CD14-positive monocyte (primary cell): ENCODE measurements around the gene SORBS1. TPM values are rescaled to one million over a fixed set of nuclear protein-coding genes. Genes with fewer than 3 reads are reported as not detected.

Experiments
- DNase-seq, 3 donors: peaks; one replicate each; pipeline ENCODE4 v3.0.0-alpha.2; 2011 to 2022
- H2AFZ ChIP-seq: 2 replicates; pipeline ENCODE4 v1.6.0; 2012; ENCODE audit warnings: mild to moderate bottlenecking, low read depth, low read length, inconsistent platforms; ENCODE audit not compliant: insufficient read depth, poor library complexity, severe bottlenecking
- H3K27ac ChIP-seq, 2 donors: 1 replicate in 1 of 2; 2 replicates in 1 of 2; pipeline ENCODE4 v1.5.1; 2012 to 2013; ENCODE audit warnings: low read length in 2 of 2, control low read depth in 1 of 2, inconsistent platforms in 1 of 2, low read depth in 1 of 2, mild to moderate bottlenecking in 1 of 2
- H3K27me3 ChIP-seq, 2 donors: one replicate each; pipeline versions ENCODE4 v1.6.0 to v1.6.1; 2011 to 2013; ENCODE audit warnings: low read length in 2 of 2; ENCODE audit not compliant: control insufficient read depth in 2 of 2, insufficient read depth in 2 of 2
- H3K36me3 ChIP-seq, 2 donors: replicated peaks in 1 of 2; 1 replicate in 1 of 2; 2 replicates in 1 of 2; pipeline versions ENCODE4 v1.5.1 to v1.6.1; 2012 to 2013; ENCODE audit warnings: low read length in 2 of 2, control low read depth in 1 of 2, inconsistent platforms in 1 of 2, mild to moderate bottlenecking in 1 of 2; ENCODE audit not compliant: insufficient read depth in 2 of 2, control insufficient read depth in 1 of 2
- H3K4me1 ChIP-seq, 2 donors: 1 replicate in 1 of 2; 2 replicates in 1 of 2; pipeline versions ENCODE4 v1.5.1 to v1.6.1; 2012 to 2013; ENCODE audit warnings: low read length in 2 of 2, control low read depth in 1 of 2, inconsistent platforms in 1 of 2, mild to moderate bottlenecking in 1 of 2, moderate library complexity in 1 of 2; ENCODE audit not compliant: insufficient read depth in 2 of 2, control insufficient read depth in 1 of 2
- H3K4me2 ChIP-seq: replicated peaks from 2 replicates; pipeline ENCODE3; 2012; ENCODE audit warnings: low read length, moderate library complexity, mild to moderate bottlenecking; ENCODE audit not compliant: poor library complexity, severe bottlenecking; ENCODE audit errors: extremely low read depth
- H3K4me3 ChIP-seq, 3 experiments: fragments of 200-600 bp in 1 of 3; sonication (generic) in 1 of 3; replicated peaks in 1 of 3; 1 replicate in 2 of 3; 2 replicates in 1 of 3; pipeline ENCODE4 v1.5.1; 2011 to 2013; ENCODE audit warnings: low read length in 3 of 3, mild to moderate bottlenecking in 3 of 3, control low read depth in 2 of 3, low read depth in 2 of 3, inconsistent platforms in 1 of 3, moderate library complexity in 1 of 3
- H3K79me2 ChIP-seq: 2 replicates; pipeline ENCODE4 v1.6.0; 2012; ENCODE audit warnings: mild to moderate bottlenecking, control low read depth, inconsistent platforms, low read length, moderate library complexity; ENCODE audit not compliant: insufficient read depth
- H3K9ac ChIP-seq: 2 replicates; pipeline ENCODE4 v1.6.0; 2017; ENCODE audit warnings: low read length, mild to moderate bottlenecking; ENCODE audit not compliant: insufficient read depth, poor library complexity, severe bottlenecking
- H3K9me3 ChIP-seq, 2 donors: replicated peaks in 1 of 2; 1 replicate in 1 of 2; 2 replicates in 1 of 2; pipeline versions ENCODE4 v1.5.1 to v1.6.1; 2012 to 2013; ENCODE audit warnings: low read length in 2 of 2, control low read depth in 1 of 2; ENCODE audit not compliant: control insufficient read depth in 1 of 2, insufficient read depth in 1 of 2
- H4K20me1 ChIP-seq: 2 replicates; pipeline ENCODE4 v1.6.0; 2012; ENCODE audit warnings: mild to moderate bottlenecking, low read length, control low read depth, moderate library complexity; ENCODE audit not compliant: insufficient read depth
- H3K27ac Mint-ChIP-seq, 7 donors: one replicate each; pipeline ENCODE4 v1.8.0; 2020; ENCODE audit warnings: mild to moderate bottlenecking in 7 of 7, mixed read lengths in 7 of 7, moderate library complexity in 6 of 7, inconsistent platforms in 2 of 7
- H3K27me3 Mint-ChIP-seq, 3 donors: one replicate each; pipeline ENCODE4 v1.8.0; 2021 to 2022; ENCODE audit warnings: low read depth in 3 of 3, mild to moderate bottlenecking in 3 of 3, mixed read lengths in 3 of 3, moderate library complexity in 3 of 3, inconsistent platforms in 1 of 3
- H3K36me3 Mint-ChIP-seq, 2 donors: one replicate each; pipeline ENCODE4 v1.8.0; 2020; ENCODE audit warnings: mixed read lengths in 2 of 2, inconsistent platforms in 1 of 2, mild to moderate bottlenecking in 1 of 2
- H3K4me1 Mint-ChIP-seq: one replicate; pipeline ENCODE4 v1.8.0; 2020; ENCODE audit warnings: mild to moderate bottlenecking, mixed read lengths
- H3K4me3 Mint-ChIP-seq, 2 donors: one replicate each; pipeline ENCODE4 v1.8.0; 2020; ENCODE audit warnings: mild to moderate bottlenecking in 2 of 2, mixed read lengths in 2 of 2, moderate library complexity in 1 of 2
- H3K9me3 Mint-ChIP-seq, 7 donors: one replicate each; pipeline ENCODE4 v1.8.0; 2020 to 2022; ENCODE audit warnings: mixed read lengths in 7 of 7, mild to moderate bottlenecking in 6 of 7, moderate library complexity in 6 of 7, inconsistent platforms in 2 of 7
- WGBS: methylation state at CpG from one replicate; pipeline ENCODE4 v1.1.5; 2013; ENCODE audit warnings: missing lambda C conversion rate; ENCODE audit not compliant: insufficient coverage; 5-methylcytosine and 5-hydroxymethylcytosine counted together
- intact Hi-C, 2 donors: fragments of 100-400 bp; cut with micrococcal nuclease; formaldehyde crosslinking; loops; one replicate each; pipeline versions ENCODE4 v1.15.0 to v1.15.1; 2023
- polyA plus RNA-seq, 3 donors: library from polyadenylated mRNA; depleted of rRNA in 1 of 3; unstranded in 2 of 3; stranded (reverse) in 1 of 3; fragments of 300-500 nt in 2 of 3; fragments of >200 nt in 1 of 3; fragmentation: Illumina TruSeq in 2 of 3; gene quantifications; 1 replicate in 2 of 3; 2 replicates in 1 of 3; pipeline ENCODE4 v1.2.3, GENCODE V29; 2012 to 2021
- TF ChIP-seq, protein P1 (sequence below): fragments of 200-600 bp; IDR thresholded peaks from one replicate; pipeline ENCODE4 v1.8.0; 2022; ENCODE audit warnings: antibody characterized with exemption, mild to moderate bottlenecking

The SORBS1 gene
- polyA plus RNA-seq, 3 donors, result 0.08 to 0.15 TPM; not detected in 1

DNA sequence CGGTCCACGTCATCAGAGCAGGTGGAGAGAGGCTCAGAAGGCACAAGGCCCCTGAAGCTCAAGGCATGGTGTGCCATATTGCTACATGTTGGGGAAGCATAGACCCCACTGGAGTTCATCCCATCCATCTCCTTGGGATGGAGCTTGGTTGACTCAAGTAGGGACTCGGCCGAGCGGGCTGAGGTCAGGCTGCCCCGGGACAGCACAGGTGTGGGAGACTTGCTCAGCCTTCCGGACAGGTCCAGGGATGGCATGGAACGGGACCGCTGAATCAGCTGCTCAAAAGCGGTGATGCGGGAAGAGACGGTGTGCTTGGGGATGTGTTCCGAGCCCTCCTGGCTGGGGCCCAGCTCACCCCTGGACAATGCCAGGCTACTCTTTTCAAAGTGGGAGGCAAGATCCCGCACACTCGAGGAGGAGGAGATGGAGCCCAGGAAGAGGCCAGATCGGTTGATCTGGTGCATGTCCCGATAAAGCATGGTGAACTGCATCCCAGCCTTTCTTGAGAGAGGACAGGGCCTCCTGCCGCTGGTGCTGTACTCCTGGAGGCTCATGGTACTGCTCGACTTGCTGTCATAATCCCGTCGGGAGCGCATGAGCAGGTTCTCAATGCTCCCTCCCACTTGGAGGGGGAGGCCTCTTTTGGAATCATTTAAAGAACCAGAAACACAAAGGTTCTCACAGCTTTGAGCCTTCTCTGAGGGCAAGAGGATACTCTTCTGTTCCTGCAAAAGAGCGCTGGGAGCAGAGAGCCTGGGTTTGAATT, 204.8 kb downstream of the SORBS1 start:
- H3K4me3 ChIP-seq, result no peak overlapping the region
- H3K4me1 Mint-ChIP-seq, result peaks cover 2% of the 10 kb centered on the region
- no peaks in the 10 kb centered on the region for H4K20me1 ChIP-seq
- H3K9me3 Mint-ChIP-seq, result no peaks in the 10 kb centered on the region
- no peak overlapping the region for H3K4me3 Mint-ChIP-seq
- H3K36me3 Mint-ChIP-seq, result no peaks in the 10 kb centered on the region
- H3K79me2 ChIP-seq, result no peaks in the 10 kb centered on the region
- no peak overlapping the region for H3K27ac Mint-ChIP-seq
- H2AFZ ChIP-seq, result no peak overlapping the region
- H3K27ac ChIP-seq, result no peak overlapping the region
- no peaks in the 10 kb centered on the region for H3K4me1 ChIP-seq
- 96% methylated on average over 20 of the region's 23 CpGs for WGBS
- peaks cover 0 to 4% (median under 1%) of the 10 kb centered on the region in 3 donors for H3K27me3 Mint-ChIP-seq
- H3K4me2 ChIP-seq, result no peak overlapping the region
- H3K9ac ChIP-seq, result no peak overlapping the region
- H3K9me3 ChIP-seq, result no peaks in the 10 kb centered on the region
- intact Hi-C loops, result no loop called here
- no peaks in the 10 kb centered on the region for H3K36me3 ChIP-seq
- no peak for DNase-seq
- TF ChIP-seq, protein P1, sequence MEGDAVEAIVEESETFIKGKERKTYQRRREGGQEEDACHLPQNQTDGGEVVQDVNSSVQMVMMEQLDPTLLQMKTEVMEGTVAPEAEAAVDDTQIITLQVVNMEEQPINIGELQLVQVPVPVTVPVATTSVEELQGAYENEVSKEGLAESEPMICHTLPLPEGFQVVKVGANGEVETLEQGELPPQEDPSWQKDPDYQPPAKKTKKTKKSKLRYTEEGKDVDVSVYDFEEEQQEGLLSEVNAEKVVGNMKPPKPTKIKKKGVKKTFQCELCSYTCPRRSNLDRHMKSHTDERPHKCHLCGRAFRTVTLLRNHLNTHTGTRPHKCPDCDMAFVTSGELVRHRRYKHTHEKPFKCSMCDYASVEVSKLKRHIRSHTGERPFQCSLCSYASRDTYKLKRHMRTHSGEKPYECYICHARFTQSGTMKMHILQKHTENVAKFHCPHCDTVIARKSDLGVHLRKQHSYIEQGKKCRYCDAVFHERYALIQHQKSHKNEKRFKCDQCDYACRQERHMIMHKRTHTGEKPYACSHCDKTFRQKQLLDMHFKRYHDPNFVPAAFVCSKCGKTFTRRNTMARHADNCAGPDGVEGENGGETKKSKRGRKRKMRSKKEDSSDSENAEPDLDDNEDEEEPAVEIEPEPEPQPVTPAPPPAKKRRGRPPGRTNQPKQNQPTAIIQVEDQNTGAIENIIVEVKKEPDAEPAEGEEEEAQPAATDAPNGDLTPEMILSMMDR, result no peak
- no peaks in the 10 kb centered on the region for H3K27me3 ChIP-seq

DNA sequence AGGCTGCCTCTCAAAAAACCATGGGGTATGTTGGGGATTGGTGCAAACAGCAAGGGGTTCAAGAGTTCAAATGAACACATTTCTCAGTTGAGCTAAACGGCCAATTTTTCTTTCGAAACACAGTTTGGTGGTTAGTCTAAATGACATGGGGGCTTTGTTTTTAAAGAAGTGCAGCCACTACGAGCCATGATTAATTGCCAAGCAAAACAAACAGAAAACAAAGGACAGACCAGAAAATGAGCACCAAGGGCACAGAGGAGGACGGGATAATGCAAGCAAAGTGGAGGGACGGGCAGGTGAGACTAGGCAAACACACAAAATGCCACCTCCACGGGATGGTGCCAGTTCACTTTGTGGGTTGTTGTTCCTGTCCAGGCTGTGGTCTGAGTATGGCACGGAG, 205.9 kb downstream of the SORBS1 start:
- no peaks in the 10 kb centered on the region for H3K9me3 Mint-ChIP-seq

More for the DNA sequence above, 205.9 kb downstream of the SORBS1 start:
- Histone ChIP-seq H3K27me3 (no peaks in the 10 kb centered on the region), H3K9ac (no peak overlapping the region), H4K20me1 (no peaks in the 10 kb centered on the region), H3K4me1 (peaks cover 0 to 5% of the 10 kb centered on the region in 2 donors), H3K4me3 (no peak overlapping the region), H3K4me2 (no peak overlapping the region), H3K27ac (no peak overlapping the region), H3K9me3 (no peaks in the 10 kb centered on the region), H2AFZ (no peak overlapping the region), H3K79me2 (no peaks in the 10 kb centered on the region), H3K36me3 (no peaks in the 10 kb centered on the region)
- Mint-ChIP-seq H3K4me3 (no peak overlapping the region), H3K4me1 (peaks cover 7% of the 10 kb centered on the region), H3K27me3 (peaks cover 0 to 2% (median 0%) of the 10 kb centered on the region in 3 donors), H3K36me3 (no peaks in the 10 kb centered on the region), H3K27ac (no peak overlapping the region)
- TF ChIP-seq, protein P1, result no peak
- WGBS, result 89% methylated on average over 4 of the region's 7 CpGs
- no peak for DNase-seq
- intact Hi-C loops, result no loop called here
